Testis (tissue), 2 donors: Measurements from ENCODE around the gene FBXO11.
"Not testable (repeated sequence)": the region's sequence is repeated elsewhere in the genome, so short reads cannot be mapped to it uniquely, and the experiment has no call there.

ENCODE experiments used
- POLR2A ChIP-seq: fragments of 450-650 bp; IDR thresholded peaks from one replicate; pipeline ENCODE4 v1.6.1; 2017; ENCODE audit warnings: antibody characterized with exemption, mild to moderate bottlenecking, moderate library complexity
- TF ChIP-seq, protein P1 (sequence below), 3 experiments: fragments of 450-650 bp in 2 of 3; fragments of 200-600 bp in 1 of 3; sonication (generic) in 1 of 3; IDR thresholded peaks; one replicate each; pipeline ENCODE4 v1.5.1; 2016 to 2019; ENCODE audit warnings: antibody characterized with exemption in 3 of 3, mild to moderate bottlenecking in 2 of 3, moderate library complexity in 1 of 3

DNA sequence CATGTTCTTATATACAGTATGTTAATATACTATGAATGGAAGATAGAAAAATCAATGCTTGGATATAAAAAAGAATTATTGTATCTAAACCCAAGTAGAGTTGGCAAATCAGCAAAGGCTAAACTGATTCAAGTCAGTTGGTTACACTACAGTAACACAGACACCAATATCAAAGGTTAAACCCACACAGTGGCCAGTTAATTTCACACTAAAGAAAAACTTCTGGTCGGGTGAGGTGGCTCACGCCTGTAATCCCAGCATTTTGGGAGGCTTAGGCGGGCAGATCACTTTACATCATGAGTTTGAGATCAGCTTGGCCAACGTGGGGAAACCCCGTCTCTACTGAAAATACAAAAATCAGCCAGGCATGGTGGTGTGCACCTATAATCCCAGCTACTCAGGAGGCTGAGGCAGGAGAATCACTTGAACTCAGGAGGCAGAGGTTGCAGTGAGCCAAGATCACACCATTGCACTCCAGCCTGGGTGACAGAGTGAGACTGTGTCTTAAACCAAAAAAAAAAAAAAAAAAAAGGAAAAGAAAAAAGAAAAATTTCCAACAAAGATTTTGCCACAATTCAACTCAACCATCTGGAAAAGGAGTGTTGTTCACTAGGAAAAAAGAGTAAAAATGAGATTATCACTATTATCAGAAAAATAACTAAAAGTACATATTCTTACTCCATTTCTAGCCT lies 9.0 kb downstream of the FBXO11 start:
- TF ChIP-seq, protein P1, sequence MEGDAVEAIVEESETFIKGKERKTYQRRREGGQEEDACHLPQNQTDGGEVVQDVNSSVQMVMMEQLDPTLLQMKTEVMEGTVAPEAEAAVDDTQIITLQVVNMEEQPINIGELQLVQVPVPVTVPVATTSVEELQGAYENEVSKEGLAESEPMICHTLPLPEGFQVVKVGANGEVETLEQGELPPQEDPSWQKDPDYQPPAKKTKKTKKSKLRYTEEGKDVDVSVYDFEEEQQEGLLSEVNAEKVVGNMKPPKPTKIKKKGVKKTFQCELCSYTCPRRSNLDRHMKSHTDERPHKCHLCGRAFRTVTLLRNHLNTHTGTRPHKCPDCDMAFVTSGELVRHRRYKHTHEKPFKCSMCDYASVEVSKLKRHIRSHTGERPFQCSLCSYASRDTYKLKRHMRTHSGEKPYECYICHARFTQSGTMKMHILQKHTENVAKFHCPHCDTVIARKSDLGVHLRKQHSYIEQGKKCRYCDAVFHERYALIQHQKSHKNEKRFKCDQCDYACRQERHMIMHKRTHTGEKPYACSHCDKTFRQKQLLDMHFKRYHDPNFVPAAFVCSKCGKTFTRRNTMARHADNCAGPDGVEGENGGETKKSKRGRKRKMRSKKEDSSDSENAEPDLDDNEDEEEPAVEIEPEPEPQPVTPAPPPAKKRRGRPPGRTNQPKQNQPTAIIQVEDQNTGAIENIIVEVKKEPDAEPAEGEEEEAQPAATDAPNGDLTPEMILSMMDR (IDR thresholded peaks at IDR 0.05), result not testable (repeated sequence)
- not testable (repeated sequence) for TF ChIP-seq POLR2A
